Endothelial cell of umbilical vein (primary cell): Measurements from ENCODE around the gene PMIS2. TPM values are rescaled to one million over a fixed set of nuclear protein-coding genes. Genes with fewer than 3 reads are reported as not detected.

ENCODE experiments used
- BruUV-seq: library from RNA; stranded (reverse); fragments of 400-500 nt; replicated peaks from 2 replicates; lab custom pipeline; 2021; lab: Mats Ljungman, UMichigan
- CTCF ChIA-PET: fragments of 300-600, 350-600 bp; sonication (Branson Sonifier 250); formaldehyde crosslinking; loops from one replicate; lab custom pipeline; 2021; ENCODE audit warnings: antibody characterized with exemption, inconsistent platforms; lab: Charles Lee
- POLR2A ChIA-PET: fragments of 300-600, 350-600 bp; sonication (Branson Sonifier 250); formaldehyde crosslinking; loops from one replicate; lab custom pipeline; 2021; ENCODE audit warnings: antibody characterized with exemption, inconsistent platforms; lab: Charles Lee
- DNase-seq: peaks from one replicate; pipeline ENCODE4 v3.0.0-alpha.2; 2011; ENCODE audit warnings: low read depth, low spot score
- FAIRE-seq: peaks from 2 replicates; lab custom pipeline; 2011; peaks lifted over from hg19 to GRCh38; lab: Jason Lieb, UNC
- H2AFZ ChIP-seq: 2 replicates; pipeline ENCODE4 v1.6.0; 2012; ENCODE audit warnings: low read depth, low read length, control low read depth, inconsistent platforms
- H3K27ac ChIP-seq: 2 replicates; pipeline ENCODE4 v1.5.1; 2011; ENCODE audit warnings: low read depth, mild to moderate bottlenecking, control low read depth, low read length, moderate library complexity; ENCODE audit not compliant: insufficient read depth
- H3K27me3 ChIP-seq, 2 experiments: 2 replicates each; pipeline versions ENCODE4 v1.6.0 to v1.6.1; 2011; ENCODE audit warnings: low read length in 2 of 2, mixed read lengths in 1 of 2; ENCODE audit not compliant: control insufficient read depth in 2 of 2, insufficient read depth in 2 of 2
- H3K36me3 ChIP-seq, 2 experiments: 2 replicates in 1 of 2; 3 replicates in 1 of 2; pipeline ENCODE4 v1.5.1; 2011; ENCODE audit warnings: low read length in 2 of 2, mild to moderate bottlenecking in 1 of 2, moderate library complexity in 1 of 2; ENCODE audit not compliant: control insufficient read depth in 2 of 2, insufficient read depth in 2 of 2; ENCODE audit errors: extremely low read depth in 1 of 2
- H3K4me1 ChIP-seq: 3 replicates; pipeline ENCODE4 v1.5.1; 2011; ENCODE audit warnings: mild to moderate bottlenecking, low read length; ENCODE audit not compliant: control insufficient read depth, insufficient read depth; ENCODE audit errors: extremely low read depth
- H3K4me2 ChIP-seq: 2 replicates; pipeline ENCODE4 v1.6.1; 2011; ENCODE audit warnings: low read length, control low read depth, mixed read lengths; ENCODE audit not compliant: insufficient read depth
- H3K4me3 ChIP-seq, 3 experiments: fragments of 200-600 bp in 1 of 3; sonication (generic), shearing (Covaris generic) in 1 of 3; replicated peaks in 1 of 3; 2 replicates each; pipeline ENCODE4 v1.5.1; 2011 to 2016; ENCODE audit warnings: control low read depth in 3 of 3, low read length in 3 of 3, mild to moderate bottlenecking in 2 of 3, inconsistent platforms in 1 of 3, low read depth in 1 of 3, moderate library complexity in 1 of 3; ENCODE audit not compliant: insufficient read depth in 1 of 3
- H3K79me2 ChIP-seq: 2 replicates; pipeline ENCODE4 v1.6.0; 2012; ENCODE audit warnings: low read length, inconsistent platforms; ENCODE audit not compliant: control insufficient read depth, insufficient read depth
- H3K9ac ChIP-seq: replicated peaks from 2 replicates; pipeline ENCODE3; 2011; ENCODE audit warnings: low read length, control low read depth; ENCODE audit not compliant: insufficient read depth; ENCODE audit errors: extremely low read depth
- H3K9me1 ChIP-seq: replicated peaks from 3 replicates; pipeline ENCODE4 v1.6.0; 2011; ENCODE audit warnings: mild to moderate bottlenecking, low read length; ENCODE audit not compliant: control insufficient read depth, insufficient read depth; ENCODE audit errors: extremely low read depth
- H3K9me3 ChIP-seq: replicated peaks from 2 replicates; pipeline ENCODE4 v1.5.1; 2012; ENCODE audit warnings: low read length, inconsistent platforms; ENCODE audit not compliant: control insufficient read depth, insufficient read depth
- H4K20me1 ChIP-seq: replicated peaks from 2 replicates; pipeline ENCODE3; 2011; ENCODE audit warnings: mild to moderate bottlenecking, low read length; ENCODE audit not compliant: control insufficient read depth, insufficient read depth; ENCODE audit errors: extremely low read depth
- EZH2 ChIP-seq: IDR thresholded peaks from 2 replicates; pipeline ENCODE4 v1.6.1; 2012; ENCODE audit warnings: borderline replicate concordance, low read depth, mild to moderate bottlenecking, moderate library complexity, low read length, inconsistent platforms; ENCODE audit not compliant: severe bottlenecking
- FOS ChIP-seq: IDR thresholded peaks from 2 replicates; pipeline ENCODE4 v1.6.1; 2011; ENCODE audit warnings: mild to moderate bottlenecking, low read length, moderate library complexity, borderline replicate concordance; ENCODE audit not compliant: insufficient read depth
- GATA2 ChIP-seq: IDR thresholded peaks from 2 replicates; pipeline ENCODE4 v1.7.0; 2011; ENCODE audit warnings: low read depth, mild to moderate bottlenecking, moderate library complexity, mixed read lengths, low read length; ENCODE audit not compliant: insufficient read length, insufficient read depth
- JUN ChIP-seq: IDR thresholded peaks from 2 replicates; pipeline ENCODE4 v1.6.1; 2011; ENCODE audit warnings: borderline replicate concordance, low read depth; ENCODE audit not compliant: insufficient read length, insufficient read depth
- MYC ChIP-seq: IDR thresholded peaks from one replicate; pipeline ENCODE4 v1.6.1; 2011; ENCODE audit warnings: mild to moderate bottlenecking, low read depth, low read length
- POLR2A ChIP-seq: IDR thresholded peaks from 2 replicates; pipeline ENCODE4 v1.6.1; 2012; ENCODE audit warnings: low read depth, mild to moderate bottlenecking, control low read depth, low read length
- POLR2AphosphoS5 ChIP-seq: IDR thresholded peaks from 2 replicates; pipeline ENCODE4 v1.6.1; 2012; ENCODE audit warnings: low read depth, mild to moderate bottlenecking, control low read depth, low read length, moderate library complexity; ENCODE audit not compliant: insufficient read depth
- dilution Hi-C: fragments of 300-500 bp; cut with MboI; formaldehyde crosslinking; loops from one replicate; pipeline ENCODE4 v1.15.0; 2019; ENCODE audit warnings: low sequenced_read_pairs; ENCODE audit not compliant: extremely low pct_ligation_motif_present
- intact Hi-C: fragments of 100-400 bp; cut with micrococcal nuclease; formaldehyde crosslinking; loops from one replicate; pipeline ENCODE4 v1.10.0; 2022
- polyA plus RNA-seq, 4 experiments: library from polyadenylated mRNA; depleted of rRNA in 3 of 4; stranded (reverse) in 3 of 4; unstranded in 1 of 4; fragments of >200 nt; gene quantifications; 2 replicates each; pipeline versions ENCODE4 v1.2.1 to v1.2.3, GENCODE V29; 2011 to 2012; ENCODE audit warnings: missing spikeins in 1 of 4
- total RNA-seq: library from RNA; stranded (reverse); gene quantifications from 2 replicates; pipeline ENCODE4 v1.2.3, GENCODE V29; 2021
- TF ChIP-seq, protein P1 (sequence below): IDR thresholded peaks from 2 replicates; pipeline ENCODE4 v1.6.1; 2011; ENCODE audit not compliant: insufficient read depth, insufficient read length
- TF ChIP-seq, protein P2 (sequence below), 2 donors: IDR thresholded peaks; 1 replicate in 1 of 2; 2 replicates in 1 of 2; pipeline ENCODE4 v1.5.1; 2011; ENCODE audit warnings: low read length in 2 of 2, mild to moderate bottlenecking in 2 of 2, moderate library complexity in 2 of 2, control low read depth in 1 of 2, inconsistent platforms in 1 of 2, low read depth in 1 of 2; ENCODE audit not compliant: insufficient read depth in 1 of 2; ENCODE audit errors: extremely low read depth in 1 of 2

Gene PMIS2
- total and polyA plus RNA-seq, 2 donors (not counting 3 experiments of a cell fraction or from before 2014, with no cell fraction given): not detected

DNA sequence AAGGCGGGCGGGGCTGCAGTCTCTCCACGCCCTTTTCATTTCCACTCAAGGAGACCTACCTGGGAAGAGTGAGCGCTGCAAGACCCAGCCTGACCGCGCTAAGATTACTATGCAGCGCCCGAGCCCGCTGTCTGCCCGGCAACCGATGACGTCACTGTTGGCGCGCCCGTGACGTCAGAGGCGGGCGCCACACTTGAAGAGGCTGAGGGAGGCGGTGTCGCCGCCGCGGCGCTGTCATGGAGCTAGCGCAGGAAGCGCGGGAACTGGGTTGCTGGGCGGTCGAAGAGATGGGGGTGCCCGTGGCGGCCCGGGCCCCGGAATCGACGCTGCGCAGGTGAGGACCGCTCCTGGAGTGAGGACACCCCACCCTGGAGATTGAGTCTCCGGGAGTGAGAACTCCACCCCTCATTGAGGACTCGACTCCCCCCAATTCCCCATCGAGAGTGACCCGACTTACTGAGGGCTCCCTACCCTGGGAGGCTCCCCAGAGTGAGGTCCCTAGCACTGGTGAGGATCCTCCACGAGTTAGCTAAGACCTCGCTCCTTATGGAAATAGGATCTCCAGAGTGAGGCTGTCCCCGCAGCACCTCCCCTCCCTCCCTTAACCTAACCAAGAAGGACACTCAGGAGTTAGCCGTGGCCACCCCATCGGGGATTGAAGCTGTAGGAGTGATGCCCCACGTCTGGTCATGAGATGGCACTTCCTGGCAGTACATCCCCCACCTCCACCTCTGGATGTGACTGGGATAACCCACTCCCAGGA lies 26.8 kb downstream of the PMIS2 start, which contains the start of gene HAUS5:
HAUS5 (plus strand) TSS at position 177 of the 763 bp plus-strand sequence; CDS start at position 237, 60 bp downstream.
- intact Hi-C loops: loop anchor here (1.0 kb wide), 3 partner anchors 16 to 67 kb away; partner anchors contain the start of gene TMEM147
- no peaks in the 10 kb centered on the region for H3K9me1 ChIP-seq
- DNase-seq: peak; percentile 94
- peak within 1 kb of the TSS; percentile 93 for H3K4me2 ChIP-seq
- peak; percentile 93 for FAIRE-seq
- peak within 1 kb of the TSS; percentile 99 for H2AFZ ChIP-seq
- H3K79me2 ChIP-seq: no peaks in the 10 kb centered on the region
- TSS peak; percentile 71 for BruUV-seq
- peak within 1 kb of the TSS; percentile 70 for H3K27ac ChIP-seq
- ChIA-PET POLR2A (interaction anchor here (0.7 kb wide), 1 partner anchor 64 kb away, joined by 4 read pairs; no protein-coding TSS in a partner anchor), CTCF (interaction anchor here (0.6 to 0.7 kb wide), 3 partner anchors 64 to 102 kb away, joined by 3 to 4 read pairs (median 3); no protein-coding TSS in a partner anchor)
- TF ChIP-seq, protein P1, sequence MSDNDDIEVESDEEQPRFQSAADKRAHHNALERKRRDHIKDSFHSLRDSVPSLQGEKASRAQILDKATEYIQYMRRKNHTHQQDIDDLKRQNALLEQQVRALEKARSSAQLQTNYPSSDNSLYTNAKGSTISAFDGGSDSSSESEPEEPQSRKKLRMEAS: peak; percentile 39
- TF ChIP-seq JUN (peak; percentile 90), MYC (no peak), POLR2AphosphoS5 (no peak), EZH2 (no peak), POLR2A (peak; percentile 65), GATA2 (no peak), FOS (no peak)
- TF ChIP-seq, protein P2, sequence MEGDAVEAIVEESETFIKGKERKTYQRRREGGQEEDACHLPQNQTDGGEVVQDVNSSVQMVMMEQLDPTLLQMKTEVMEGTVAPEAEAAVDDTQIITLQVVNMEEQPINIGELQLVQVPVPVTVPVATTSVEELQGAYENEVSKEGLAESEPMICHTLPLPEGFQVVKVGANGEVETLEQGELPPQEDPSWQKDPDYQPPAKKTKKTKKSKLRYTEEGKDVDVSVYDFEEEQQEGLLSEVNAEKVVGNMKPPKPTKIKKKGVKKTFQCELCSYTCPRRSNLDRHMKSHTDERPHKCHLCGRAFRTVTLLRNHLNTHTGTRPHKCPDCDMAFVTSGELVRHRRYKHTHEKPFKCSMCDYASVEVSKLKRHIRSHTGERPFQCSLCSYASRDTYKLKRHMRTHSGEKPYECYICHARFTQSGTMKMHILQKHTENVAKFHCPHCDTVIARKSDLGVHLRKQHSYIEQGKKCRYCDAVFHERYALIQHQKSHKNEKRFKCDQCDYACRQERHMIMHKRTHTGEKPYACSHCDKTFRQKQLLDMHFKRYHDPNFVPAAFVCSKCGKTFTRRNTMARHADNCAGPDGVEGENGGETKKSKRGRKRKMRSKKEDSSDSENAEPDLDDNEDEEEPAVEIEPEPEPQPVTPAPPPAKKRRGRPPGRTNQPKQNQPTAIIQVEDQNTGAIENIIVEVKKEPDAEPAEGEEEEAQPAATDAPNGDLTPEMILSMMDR (IDR thresholded peaks at IDR 0.05; ENCODE audit: extremely low read depth in 1 of 2, insufficient read depth in 1 of 2, low read depth in 1 of 2, low read length in 2 of 2): no peak
- dilution Hi-C loops: no loop called here
- H3K27me3 ChIP-seq: no peaks in the 10 kb centered on the region
- peak within 1 kb of the TSS; percentile 76 to 86 (median 84) for H3K4me3 ChIP-seq
- no peaks in the 10 kb centered on the region for H3K9me3 ChIP-seq
- no peaks in the 10 kb centered on the region for H3K36me3 ChIP-seq
- no peaks in the 10 kb centered on the region for H4K20me1 ChIP-seq
- peak within 1 kb of the TSS; percentile 91 for H3K9ac ChIP-seq
- H3K4me1 ChIP-seq: peaks cover 3% of the 10 kb centered on the region
